HG02852 (cell line): ENCODE data around the gene SLC27A2.
"Not testable (repeated sequence)": the region's sequence is repeated elsewhere in the genome, so short reads cannot be mapped to it uniquely, and the experiment has no call there.

Experiments used
- ATAC-seq: cut with Tn5 transposase; IDR thresholded peaks from one replicate; pipeline ENCODE4 v1.9.1; 2021; ENCODE audit warnings: mild to moderate bottlenecking, moderate library complexity; ENCODE audit not compliant: unreplicated experiment

Gene SLC27A2

GRCh38 chr15:50163719-50164410 lies 18.1 kb upstream of the SLC27A2 start:
- no peak for ATAC-seq

DNA sequence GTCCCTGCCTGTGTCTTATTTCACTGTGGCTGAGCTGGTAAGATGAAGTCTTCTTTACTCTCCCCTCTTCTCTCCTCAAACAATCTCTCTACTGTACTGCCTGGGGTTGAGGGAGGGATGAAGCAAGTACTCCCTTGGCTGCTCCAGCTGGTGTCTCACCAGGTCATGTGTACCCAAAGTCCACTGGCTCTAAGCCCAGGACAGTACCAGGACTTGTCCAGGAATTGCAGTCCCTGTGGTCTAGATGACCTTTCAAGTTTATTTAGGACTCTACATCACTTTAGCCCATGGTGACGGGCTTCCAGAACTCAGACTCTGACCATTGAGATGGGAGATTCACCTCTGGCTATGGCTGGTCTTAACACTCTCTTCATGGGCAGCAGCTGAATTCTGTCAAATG lies 17.5 kb upstream of the SLC27A2 start:
- no peak for ATAC-seq

GRCh38 chr15:50166216-50166615 lies 15.8 kb upstream of the SLC27A2 start:
- no peak for ATAC-seq

DNA sequence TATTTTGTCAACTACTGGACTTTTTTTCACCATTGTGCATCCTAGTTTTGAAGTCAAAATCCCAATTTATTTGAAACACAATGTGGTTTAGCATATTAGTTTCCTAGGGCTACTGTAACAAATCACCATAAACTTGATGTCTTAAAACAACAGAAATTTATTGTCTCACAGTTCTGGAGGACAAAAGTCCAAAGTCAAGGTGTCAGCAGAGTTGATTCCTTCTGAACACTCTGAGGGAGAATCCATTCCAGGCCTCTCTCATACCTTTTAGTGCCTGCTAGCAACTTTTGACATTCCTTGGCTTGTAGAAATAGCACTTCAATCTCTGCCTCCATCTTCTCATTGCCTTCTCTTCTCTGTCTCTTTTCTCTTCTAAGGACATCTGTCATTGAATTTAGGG lies 14.9 kb upstream of the SLC27A2 start:
- ATAC-seq, result no peak

- no peak for ATAC-seq
Observed at GRCh38 chr15:50168379-50168778, 13.6 kb upstream of the SLC27A2 start.

DNA sequence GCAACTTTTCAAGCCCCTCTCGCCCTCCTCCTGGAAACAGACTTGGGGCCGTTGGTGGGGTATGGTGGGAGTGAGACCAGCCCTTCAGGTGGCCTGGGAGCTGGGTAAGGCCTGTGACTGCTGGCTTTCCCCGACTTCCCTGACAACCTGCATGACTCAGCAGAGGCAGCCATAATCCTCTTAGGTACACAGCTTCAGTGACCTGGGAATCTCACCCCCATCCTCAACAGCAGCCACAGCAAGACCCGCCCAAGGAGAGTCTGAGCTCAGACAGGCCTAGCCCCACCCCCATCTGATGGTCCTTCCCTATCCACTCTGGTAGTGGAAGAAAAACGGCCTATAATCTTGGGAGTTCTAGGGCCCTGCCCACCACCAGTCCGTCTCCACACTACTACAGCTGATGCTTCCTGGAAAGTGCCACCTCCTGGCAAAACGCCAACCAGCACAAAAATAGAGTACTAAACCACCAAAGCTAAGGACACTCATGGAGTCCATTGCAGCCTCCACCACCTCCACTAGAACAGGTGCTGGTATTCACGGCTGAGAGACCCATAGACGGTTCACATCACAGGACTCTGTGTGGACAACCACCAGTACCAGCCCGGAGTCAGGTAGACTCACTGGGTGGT lies 13.1 kb upstream of the SLC27A2 start:
- ATAC-seq, result no peak

DNA sequence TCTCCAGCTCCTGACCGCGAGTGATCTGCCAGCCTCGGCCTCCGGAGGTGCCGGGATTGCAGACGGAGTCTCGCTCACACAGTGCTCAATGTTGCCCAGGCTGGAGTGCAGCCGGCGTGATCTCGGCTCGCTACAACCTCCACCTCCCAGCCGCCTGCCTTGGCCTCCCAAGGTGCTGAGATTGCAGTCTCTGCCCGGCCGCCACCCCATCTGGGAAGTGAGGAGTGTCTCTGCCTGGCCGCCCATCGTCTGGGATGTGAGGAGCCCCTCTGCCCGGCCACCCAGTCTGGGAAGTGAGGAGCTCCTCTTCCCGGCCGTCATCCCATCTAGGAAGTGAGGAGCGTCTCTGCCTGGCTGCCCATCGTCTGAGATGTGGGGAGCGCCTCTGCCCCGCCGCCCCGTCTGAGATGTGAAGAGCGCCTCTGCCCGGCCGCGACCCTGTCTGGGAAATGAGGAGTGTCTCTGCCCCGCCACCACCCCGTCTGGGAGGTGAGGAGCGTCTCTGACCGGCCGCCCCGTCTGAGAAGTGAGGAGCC lies 9.6 kb upstream of the SLC27A2 start:
- ATAC-seq, result not testable (repeated sequence)

DNA sequence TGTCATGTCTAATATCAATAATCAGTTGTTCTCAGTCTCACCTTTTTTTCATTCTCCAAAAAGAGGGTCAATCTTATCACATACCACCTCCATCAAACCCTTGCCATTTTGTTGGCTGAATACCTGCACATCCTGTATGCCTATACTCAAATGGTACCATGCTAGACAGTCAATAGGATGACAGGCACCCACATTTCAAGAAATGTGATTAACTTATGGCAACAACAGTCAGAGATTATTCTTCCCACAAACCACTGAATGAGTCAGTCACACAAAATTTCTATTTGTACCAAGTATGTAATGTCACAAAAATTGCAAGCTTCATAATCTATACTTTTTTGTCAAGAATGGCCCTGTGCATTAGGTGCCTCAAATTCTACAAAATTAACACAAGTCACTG lies 5.1 kb upstream of the SLC27A2 start:
- no peak for ATAC-seq

- ATAC-seq, result no peak
Observed at GRCh38 chr15:50180091-50180490, 1.9 kb upstream of the SLC27A2 start.

DNA sequence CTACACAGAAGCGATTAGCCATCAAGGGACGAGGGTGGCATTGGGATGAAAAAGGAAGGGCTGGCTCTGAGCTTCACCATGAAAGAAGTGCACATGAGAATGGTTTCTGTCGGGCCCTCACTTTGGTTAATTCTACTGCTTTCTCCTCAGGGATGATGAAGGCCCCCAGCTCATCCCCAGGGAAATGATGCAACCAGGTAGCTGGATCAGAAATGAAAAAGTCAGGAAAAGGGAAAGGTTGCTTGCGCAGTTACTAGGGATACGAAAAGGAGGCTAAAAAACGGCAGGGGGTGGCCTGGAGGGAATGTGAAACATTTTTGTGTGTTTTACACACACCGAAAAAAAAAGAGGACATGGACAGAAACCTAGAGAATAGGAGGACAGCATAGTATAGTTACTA lies 1.4 kb upstream of the SLC27A2 start:
- ATAC-seq, result no peak

GRCh38 chr15:50181201-50181968 lies 611 bp upstream of the SLC27A2 start:
- no peak for ATAC-seq

DNA sequence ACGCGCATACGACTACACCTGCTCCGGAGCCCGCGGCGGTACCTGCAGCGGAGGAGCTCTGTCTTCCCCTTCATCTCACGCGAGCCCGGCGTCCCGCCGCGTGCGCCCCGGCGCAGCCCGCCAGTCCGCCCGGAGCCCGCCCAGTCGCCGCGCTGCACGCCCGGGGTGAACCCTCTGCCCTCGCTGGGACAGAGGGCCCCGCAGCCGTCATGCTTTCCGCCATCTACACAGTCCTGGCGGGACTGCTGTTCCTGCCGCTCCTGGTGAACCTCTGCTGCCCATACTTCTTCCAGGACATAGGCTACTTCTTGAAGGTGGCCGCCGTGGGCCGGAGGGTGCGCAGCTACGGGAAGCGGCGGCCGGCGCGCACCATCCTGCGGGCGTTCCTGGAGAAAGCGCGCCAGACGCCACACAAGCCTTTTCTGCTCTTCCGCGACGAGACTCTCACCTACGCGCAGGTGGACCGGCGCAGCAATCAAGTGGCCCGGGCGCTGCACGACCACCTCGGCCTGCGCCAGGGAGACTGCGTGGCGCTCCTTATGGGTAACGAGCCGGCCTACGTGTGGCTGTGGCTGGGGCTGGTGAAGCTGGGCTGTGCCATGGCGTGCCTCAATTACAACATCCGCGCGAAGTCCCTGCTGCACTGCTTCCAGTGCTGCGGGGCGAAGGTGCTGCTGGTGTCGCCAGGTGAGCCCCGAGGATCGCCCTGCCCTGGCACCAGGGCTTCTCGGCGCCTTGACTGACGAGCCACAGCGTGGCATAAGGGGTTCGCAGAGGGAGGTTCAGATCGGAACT lies 420 bp downstream of the SLC27A2 start:
- peak; percentile 46 for ATAC-seq

DNA sequence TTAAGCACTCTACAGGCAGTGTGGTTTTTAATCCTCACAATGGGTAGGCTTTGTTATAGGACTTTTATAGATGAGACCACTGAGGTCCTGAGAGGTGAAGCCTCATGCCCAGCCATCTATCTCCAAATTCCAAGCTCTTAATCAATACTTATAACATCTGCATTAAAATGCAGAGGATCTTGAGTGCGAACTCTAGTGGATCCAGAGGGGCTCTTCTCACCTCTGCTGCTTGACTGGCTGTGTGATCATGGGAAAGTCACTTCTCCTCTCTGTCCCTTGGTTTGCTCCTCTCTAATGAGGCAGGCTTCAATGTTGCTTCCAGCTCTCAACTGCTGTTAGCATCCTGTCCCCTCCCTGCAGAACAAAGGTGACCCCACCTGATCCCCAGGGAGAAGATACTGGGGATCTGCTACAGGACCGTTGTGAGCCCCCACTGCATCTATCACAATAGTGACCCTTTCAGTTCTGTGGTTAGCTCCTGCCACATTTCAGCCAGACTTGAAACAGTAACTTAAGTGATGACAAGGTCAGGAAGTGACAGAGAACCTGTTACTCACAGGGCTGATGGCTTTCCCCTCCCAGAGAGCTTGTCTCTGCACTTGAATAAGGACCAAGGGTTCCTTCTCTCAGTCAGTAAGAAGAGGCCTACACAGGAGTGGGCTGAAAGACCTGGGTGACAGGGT lies 1.3 kb downstream of the SLC27A2 start:
- peak; percentile 47 for ATAC-seq

DNA sequence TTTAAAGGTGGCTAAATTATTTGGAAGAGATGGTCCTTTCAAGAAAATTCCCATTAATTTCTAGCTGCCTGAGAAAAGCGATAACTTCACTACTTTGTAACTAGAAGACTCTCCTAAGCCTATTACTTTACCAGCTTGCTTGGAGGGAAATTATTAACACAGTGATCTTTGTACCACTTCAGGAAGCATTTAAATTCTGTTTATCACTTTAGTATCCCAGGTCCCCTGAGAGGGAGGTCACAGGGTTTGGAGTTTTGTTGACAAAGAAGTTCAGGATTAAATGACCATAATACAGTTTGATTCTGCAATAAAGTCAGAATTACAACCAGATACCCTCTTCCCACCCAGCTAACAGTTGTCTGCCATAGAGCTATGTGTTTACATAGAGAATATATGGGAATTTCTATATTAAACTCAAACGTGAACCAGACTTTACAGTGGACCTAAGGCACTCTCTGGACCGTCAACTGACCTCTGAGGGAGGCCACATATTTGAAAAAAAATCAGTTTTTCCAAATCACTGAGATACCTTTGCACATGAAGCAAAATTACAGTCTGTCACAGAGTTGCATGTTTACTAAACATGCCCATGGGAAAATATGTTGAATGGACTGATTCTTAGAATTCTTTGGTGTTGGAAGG lies 3.0 kb downstream of the SLC27A2 start:
- ATAC-seq, result no peak

DNA sequence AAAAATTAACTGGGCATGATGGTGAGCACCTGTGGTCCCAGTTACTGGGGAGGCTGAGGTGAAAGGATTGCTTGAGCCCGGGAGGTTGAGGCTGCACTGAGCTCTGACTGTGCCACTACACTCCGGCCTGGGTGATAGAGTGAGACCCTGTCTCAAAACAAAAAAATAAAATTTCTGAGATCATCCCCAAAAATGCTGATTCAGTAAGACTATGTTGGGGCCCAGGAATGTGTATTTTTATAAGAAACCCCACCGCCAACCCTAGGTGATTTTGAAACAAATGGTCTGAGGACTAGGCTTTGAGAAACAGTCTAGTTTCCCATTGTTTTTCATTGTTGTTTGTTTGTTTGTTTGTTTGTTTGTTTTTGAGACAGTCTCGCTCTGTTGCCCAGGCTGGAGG lies 4.1 kb downstream of the SLC27A2 start:
- no peak for ATAC-seq

GRCh38 chr15:50186752-50187151 lies 4.8 kb downstream of the SLC27A2 start:
- ATAC-seq, result no peak

- ATAC-seq, result no peak
Observed at GRCh38 chr15:50187525-50187924, 5.5 kb downstream of the SLC27A2 start.

GRCh38 chr15:50187997-50188396 lies 6.0 kb downstream of the SLC27A2 start:
- ATAC-seq, result no peak

- ATAC-seq, result not testable (repeated sequence)
Observed at GRCh38 chr15:50188793-50189192, 6.8 kb downstream of the SLC27A2 start.

DNA sequence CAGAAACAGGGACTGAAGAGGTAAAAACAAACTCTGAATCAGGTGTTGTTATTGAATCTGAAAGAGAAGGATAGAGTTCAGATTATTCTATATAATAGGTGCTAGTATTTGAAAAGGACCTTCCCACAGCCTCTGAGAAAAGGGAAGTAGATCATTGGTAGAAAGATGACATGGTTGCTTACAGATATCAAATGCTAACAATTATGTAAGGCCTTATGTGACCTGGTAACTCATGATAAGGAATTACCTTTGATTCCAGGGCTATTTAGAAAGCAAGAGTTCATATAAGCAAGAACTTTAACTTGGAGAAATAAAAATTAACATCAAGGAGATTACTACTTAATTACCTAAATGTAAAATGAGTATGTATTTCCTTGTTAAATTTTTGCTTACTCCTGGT lies 7.6 kb downstream of the SLC27A2 start:
- no peak for ATAC-seq
